Measurements from ENCODE around the gene TOX4. TPM values are rescaled to one million over a fixed set of nuclear protein-coding genes. Genes with fewer than 3 reads are reported as not detected.
"Not testable (repeated sequence)": the region's sequence is repeated elsewhere in the genome, so short reads cannot be mapped to it uniquely, and the experiment has no call there.

TOX4 gene
- total and polyA plus RNA-seq, 9 donors, result 24.7 to 46.3 (median 39.8) TPM

GRCh38 chr14:21543963-21544362 lies 67.0 kb downstream of the TOX4 start:
- no CpG with 5 or more reads among the region's 5 CpGs for WGBS (ENCODE audit: insufficient coverage)
- no peak overlapping the region for H3K4me3 ChIP-seq (ENCODE audit: low read length)
- H3K27ac ChIP-seq (ENCODE audit: low read length), result no peak overlapping the region
- no peak for DNase-seq
- no peaks in the 10 kb centered on the region for H3K27me3 ChIP-seq (ENCODE audit: control insufficient read depth, insufficient read depth, low read length)
- H3K9me3 ChIP-seq (replicated peaks; ENCODE audit: control insufficient read depth, low read depth, low read length), result no peaks in the 10 kb centered on the region
- no peaks in the 10 kb centered on the region for H3K4me1 ChIP-seq (ENCODE audit: control insufficient read depth, insufficient read depth, low read length)
- no peaks in the 10 kb centered on the region for H3K36me3 ChIP-seq (ENCODE audit: control insufficient read depth, insufficient read depth, low read length)

DNA sequence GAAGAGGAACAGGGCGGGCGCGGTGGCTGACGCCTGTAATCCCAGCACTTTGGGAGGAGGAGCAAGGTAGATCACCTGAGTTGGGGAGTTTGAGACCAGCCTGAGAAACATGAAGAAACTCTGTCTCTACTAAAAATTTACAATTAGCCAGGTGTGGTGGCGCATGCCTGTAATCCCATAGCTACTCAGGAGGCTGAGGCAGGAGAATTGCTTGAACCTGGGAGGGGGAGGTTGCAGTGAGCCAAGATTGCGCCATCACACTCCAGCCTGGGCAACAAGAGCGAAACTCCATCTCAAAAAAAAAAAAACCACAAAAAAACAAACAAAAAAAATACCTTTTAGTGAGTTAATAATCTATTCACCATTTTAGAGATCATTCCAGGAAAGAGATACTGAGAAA lies 67.6 kb downstream of the TOX4 start:
- WGBS (ENCODE audit: insufficient coverage), result no CpG with 5 or more reads among the region's 7 CpGs
- not testable (repeated sequence) for H3K9me3 ChIP-seq (replicated peaks; ENCODE audit: control insufficient read depth, low read depth, low read length); H3K27ac ChIP-seq (ENCODE audit: low read length); H3K27me3 ChIP-seq (ENCODE audit: control insufficient read depth, insufficient read depth, low read length); H3K4me1 ChIP-seq (ENCODE audit: control insufficient read depth, insufficient read depth, low read length); H3K36me3 ChIP-seq (ENCODE audit: control insufficient read depth, insufficient read depth, low read length); DNase-seq; H3K4me3 ChIP-seq (ENCODE audit: low read length)

Other genes with a start within 250 kb of the TOX4 start
- 425 TPM for gene HNRNPC, start 207.8 kb upstream of the TOX4 start, total RNA-seq
- 100 to 1,000 TPM; 429 to 593 (median 452) TPM for gene HNRNPC, start 207.8 kb upstream of the TOX4 start, polyA plus RNA-seq (ENCODE audit: insufficient read depth in 1 of 8, insufficient read length in 8 of 8, low replicate concordance in 1 of 8)
- gene RPGRIP1, start 197.1 kb upstream of the TOX4 start, total RNA-seq, result 0.18 TPM
- 1 to 10 TPM in 2 of 8 donors, under 1 TPM in 6; 0.34 to 1.9 (median 0.53) TPM for gene RPGRIP1, start 197.1 kb upstream of the TOX4 start, polyA plus RNA-seq (ENCODE audit: insufficient read depth in 1 of 8, insufficient read length in 8 of 8, low replicate concordance in 1 of 8)
- gene SUPT16H, start 93.2 kb upstream of the TOX4 start, total RNA-seq, result 61.2 TPM
- 10 to 100 TPM; 68.0 to 93.1 (median 78.9) TPM for gene SUPT16H, start 93.2 kb upstream of the TOX4 start, polyA plus RNA-seq (ENCODE audit: insufficient read depth in 1 of 8, insufficient read length in 8 of 8, low replicate concordance in 1 of 8)
- gene CHD8, start 21.1 kb upstream of the TOX4 start, total RNA-seq, result 46.8 TPM
- gene CHD8, start 21.1 kb upstream of the TOX4 start, polyA plus RNA-seq (ENCODE audit: insufficient read depth in 1 of 8, insufficient read length in 8 of 8, low replicate concordance in 1 of 8), result 10 to 100 TPM; 36.4 to 50.8 (median 42.6) TPM
- 20.0 TPM for gene RAB2B, start 236 bp upstream of the TOX4 start, total RNA-seq
- gene RAB2B, start 236 bp upstream of the TOX4 start, polyA plus RNA-seq (ENCODE audit: insufficient read depth in 1 of 8, insufficient read length in 8 of 8, low replicate concordance in 1 of 8), result 10 to 100 TPM; 17.3 to 25.2 (median 21.6) TPM
- 56.3 TPM for gene METTL3, start 34.1 kb downstream of the TOX4 start, total RNA-seq
- 10 to 100 TPM; 40.4 to 56.6 (median 45.5) TPM for gene METTL3, start 34.1 kb downstream of the TOX4 start, polyA plus RNA-seq (ENCODE audit: insufficient read depth in 1 of 8, insufficient read length in 8 of 8, low replicate concordance in 1 of 8)
- gene SALL2, start 49.2 kb downstream of the TOX4 start, total RNA-seq, result 7.1 TPM
- 10 to 100 TPM; 10.4 to 21.6 (median 15.2) TPM for gene SALL2, start 49.2 kb downstream of the TOX4 start, polyA plus RNA-seq (ENCODE audit: insufficient read depth in 1 of 8, insufficient read length in 8 of 8, low replicate concordance in 1 of 8)
- gene OR10G3, start 102.9 kb downstream of the TOX4 start, total RNA-seq, result not detected
- gene OR10G3, start 102.9 kb downstream of the TOX4 start, polyA plus RNA-seq (ENCODE audit: insufficient read depth in 1 of 8, insufficient read length in 8 of 8, low replicate concordance in 1 of 8), result under 1 TPM in 1 of 8 donors, not detected in 7; 0.13 TPM
- gene OR10G2, start 157.7 kb downstream of the TOX4 start, total RNA-seq, result not detected
- gene OR10G2, start 157.7 kb downstream of the TOX4 start, polyA plus RNA-seq (ENCODE audit: insufficient read depth in 1 of 8, insufficient read length in 8 of 8, low replicate concordance in 1 of 8), result not detected
- not detected for gene OR4E2, start 176.6 kb downstream of the TOX4 start, total RNA-seq
- gene OR4E2, start 176.6 kb downstream of the TOX4 start, polyA plus RNA-seq (ENCODE audit: insufficient read depth in 1 of 8, insufficient read length in 8 of 8, low replicate concordance in 1 of 8), result under 1 TPM in 1 of 8 donors, not detected in 7; 0.04 TPM
- gene OR4E1, start 196.6 kb downstream of the TOX4 start, total RNA-seq, result not detected
- gene OR4E1, start 196.6 kb downstream of the TOX4 start, polyA plus RNA-seq (ENCODE audit: insufficient read depth in 1 of 8, insufficient read length in 8 of 8, low replicate concordance in 1 of 8), result under 1 TPM in 1 of 8 donors, not detected in 7; 0.05 TPM

Data from muscle of leg (tissue), 11 donors.